Cardiac muscle cell (in vitro differentiated cells and primary cell): ENCODE data around the gene TET2. TPM values are rescaled to one million over a fixed set of nuclear protein-coding genes. Genes with fewer than 3 reads are reported as not detected.

Source experiments
- DNase-seq, 2 donors: peaks; one replicate each; pipeline versions ENCODE4 v3.0.0 to v3.0.0-alpha.2; 2010 to 2017; ENCODE audit warnings: low read depth in 1 of 2, low spot score in 1 of 2
- H3K27ac ChIP-seq: fragments of 200-600 bp; sonication (generic); 2 replicates; pipeline ENCODE4 v1.5.1; 2016
- H3K27me3 ChIP-seq: fragments of 200-600 bp; sonication (generic); 2 replicates; pipeline ENCODE4 v1.6.0; 2016; ENCODE audit warnings: control low read depth
- H3K36me3 ChIP-seq: fragments of 200-600 bp; sonication (generic); 2 replicates; pipeline ENCODE4 v1.5.1; 2016; ENCODE audit warnings: control low read depth
- H3K4me1 ChIP-seq: fragments of 200-600 bp; sonication (generic); 2 replicates; pipeline ENCODE4 v1.8.1; 2017; ENCODE audit warnings: low read depth, mild to moderate bottlenecking, mixed run types
- H3K4me3 ChIP-seq: fragments of 200-600 bp; sonication (generic); 2 replicates; pipeline ENCODE4 v1.5.1; 2016; ENCODE audit warnings: mild to moderate bottlenecking
- H3K9me3 ChIP-seq: fragments of 200-600 bp; sonication (generic); 2 replicates; pipeline ENCODE4 v1.5.1; 2017; ENCODE audit warnings: low read depth, mild to moderate bottlenecking, control low read depth
- CTCF ChIP-seq: IDR thresholded peaks from 2 replicates; pipeline ENCODE4 v1.5.1; 2012; ENCODE audit warnings: low read depth, mild to moderate bottlenecking, low read length
- polyA plus RNA-seq: library from polyadenylated mRNA; unstranded; fragments of >200 nt; fragmentation: Nextera tagmentation; extraction: Ambion mirVana; gene quantifications from 2 replicates; pipeline ENCODE4 v1.2.1, GENCODE V29; 2016
- total RNA-seq: library from RNA; depleted of rRNA; stranded (reverse); fragments of >200 nt; gene quantifications from 2 replicates; pipeline ENCODE4 v1.2.3, GENCODE V29; 2016

TET2 gene
- total and polyA plus RNA-seq, 2 experiments from 2014 or later = 10.5 to 23.3 TPM

DNA sequence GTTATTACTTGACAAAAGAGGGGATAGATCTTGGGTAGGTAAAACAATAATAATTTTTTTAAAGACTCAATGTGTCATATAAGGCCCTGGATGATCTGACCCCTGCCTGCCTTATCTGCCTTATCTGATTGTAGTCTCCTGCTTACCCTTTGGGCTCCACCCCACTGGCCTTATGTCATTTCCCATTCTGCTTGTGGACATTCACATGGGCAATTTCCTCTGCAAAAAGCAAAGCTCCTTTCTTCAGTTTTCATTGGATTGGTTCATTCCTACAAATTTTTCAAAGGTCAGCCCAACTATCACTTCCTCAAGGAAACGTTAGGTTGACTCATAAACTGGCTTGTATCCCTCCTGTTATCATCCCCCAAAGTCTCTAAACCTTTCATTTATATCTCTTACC is 15.7 kb upstream of the TET2 start:
- no peaks in the 10 kb centered on the region for H3K27me3 ChIP-seq

DNA sequence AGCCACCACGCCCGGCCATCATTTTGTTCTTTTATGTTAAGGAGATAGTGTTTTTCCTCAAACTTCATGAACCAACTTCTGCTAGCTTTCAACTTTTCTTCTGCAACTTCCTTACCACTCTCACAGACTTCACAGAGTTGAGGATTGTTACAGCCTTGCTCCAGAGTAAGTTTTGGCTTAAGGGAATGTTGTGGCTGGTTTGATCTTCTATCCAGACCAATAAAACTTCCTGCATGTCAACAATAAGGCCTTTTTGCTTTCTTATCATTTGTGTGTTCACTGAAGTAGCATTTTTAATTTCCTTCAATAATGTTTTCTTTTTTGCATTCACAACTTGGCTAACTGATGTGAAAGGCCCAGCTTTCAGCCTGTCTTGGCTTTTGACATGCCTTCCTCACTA is 12.7 kb upstream of the TET2 start:
- no peaks in the 10 kb centered on the region for H3K36me3 ChIP-seq
- H3K27me3 ChIP-seq = no peaks in the 10 kb centered on the region
- no peak for TF ChIP-seq CTCF
- H3K9me3 ChIP-seq = no peaks in the 10 kb centered on the region
- H3K4me3 ChIP-seq = no peak overlapping the region
- H3K4me1 ChIP-seq = peaks cover 8% of the 10 kb centered on the region
- DNase-seq = no peak
- H3K27ac ChIP-seq = no peak overlapping the region

More for the DNA sequence above, 15.7 kb upstream of the TET2 start:
- Histone ChIP-seq H3K27ac (no peak overlapping the region), H3K9me3 (no peaks in the 10 kb centered on the region), H3K36me3 (no peaks in the 10 kb centered on the region), H3K4me1 (peaks cover 8% of the 10 kb centered on the region), H3K4me3 (no peak overlapping the region)
- DNase-seq = no peak
- no peak for TF ChIP-seq CTCF

- peak; percentile 39 to 70 for DNase-seq
- peaks cover 8% of the 10 kb centered on the region for H3K27me3 ChIP-seq
- no peaks in the 10 kb centered on the region for H3K36me3 ChIP-seq
- H3K27ac ChIP-seq = no peak overlapping the region
- TF ChIP-seq CTCF = no peak
- H3K4me1 ChIP-seq = no peaks in the 10 kb centered on the region
- no peaks in the 10 kb centered on the region for H3K9me3 ChIP-seq
- no peak overlapping the region for H3K4me3 ChIP-seq
Measured at GRCh38 chr4:105135785-105136184, 10.9 kb upstream of the TET2 start.

DNA sequence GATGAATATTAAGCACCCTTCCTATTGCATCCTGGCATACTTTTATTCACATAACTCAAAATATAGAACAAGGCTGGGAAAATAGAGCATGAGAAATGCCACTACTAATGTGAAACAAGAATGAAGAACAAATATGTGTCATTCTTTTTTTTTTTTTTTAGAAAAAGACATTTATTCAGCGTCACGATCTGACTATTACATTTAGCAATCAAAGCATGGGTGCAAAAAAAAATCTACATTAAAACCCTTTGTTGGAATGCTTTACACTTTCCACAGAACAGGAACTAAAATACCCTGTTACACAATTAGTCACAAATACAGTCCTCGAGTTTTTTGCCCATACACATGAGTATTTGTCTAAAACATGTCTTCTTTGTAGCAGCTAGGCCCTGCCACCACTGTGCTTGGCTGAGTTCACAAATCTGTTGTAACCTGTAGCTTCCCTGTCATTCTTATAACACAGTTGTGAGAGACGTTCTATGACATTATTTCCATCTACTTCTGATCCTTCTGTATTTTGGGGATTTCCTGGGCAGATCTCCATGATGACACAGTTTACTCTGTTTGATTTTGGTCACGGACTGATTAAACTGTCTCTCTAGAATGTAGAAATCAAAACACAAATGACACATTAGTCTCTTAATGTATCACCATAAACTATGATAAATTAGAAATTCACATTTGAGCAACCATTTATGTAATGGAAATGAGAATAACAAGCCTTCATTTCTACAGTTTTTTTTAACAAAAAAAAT is 9.4 kb upstream of the TET2 start:
- H3K4me3 ChIP-seq = no peak overlapping the region
- H3K27ac ChIP-seq = no peak overlapping the region
- no peaks in the 10 kb centered on the region for H3K9me3 ChIP-seq
- no peak for TF ChIP-seq CTCF
- DNase-seq = no peak
- H3K4me1 ChIP-seq = no peaks in the 10 kb centered on the region
- peaks cover 11% of the 10 kb centered on the region for H3K27me3 ChIP-seq
- no peaks in the 10 kb centered on the region for H3K36me3 ChIP-seq

GRCh38 chr4:105139646-105140045 is 7.0 kb upstream of the TET2 start:
- TF ChIP-seq CTCF = no peak
- Histone ChIP-seq H3K27ac (no peak overlapping the region), H3K4me1 (no peaks in the 10 kb centered on the region), H3K4me3 (no peak overlapping the region), H3K9me3 (no peaks in the 10 kb centered on the region), H3K27me3 (peaks cover 30% of the 10 kb centered on the region), H3K36me3 (no peaks in the 10 kb centered on the region)
- peak in 1 of 2 donors; percentile 44 for DNase-seq
